ENCODE data around the gene ATP2B3. TPM values are rescaled to one million over a fixed set of nuclear protein-coding genes. Genes with fewer than 3 reads are reported as not detected.

The ATP2B3 gene
- total and polyA plus RNA-seq, 2 experiments from 2014 or later, result 0.17 TPM; not detected in 1

- no peak overlapping the region for H3K27ac ChIP-seq (ENCODE audit: low read depth)
- Mint-ChIP-seq H3K9me3 (no peaks in the 10 kb centered on the region), H3K27me3 (ENCODE audit: insufficient read depth, low read depth, poor library complexity) (peaks cover 34% of the 10 kb centered on the region), H3K4me3 (no peak overlapping the region), H3K4me1 (peaks cover 3% of the 10 kb centered on the region; the same call in 2 of the 3 replicates), H3K27ac (no peak overlapping the region), H3K36me3 (ENCODE audit: low read depth) (no peaks in the 10 kb centered on the region; the same call in 2 of the 3 replicates)
- peaks cover 30% of the 10 kb centered on the region for H3K27me3 ChIP-seq (ENCODE audit: insufficient read depth)
- no peak overlapping the region for H3K4me2 ChIP-seq
- no peaks in the 10 kb centered on the region for H3F3A ChIP-seq (replicated peaks; ENCODE audit: low read depth)
- TF ChIP-seq EZH2 (IDR thresholded peaks at IDR 0.05; ENCODE audit: low read depth, unreplicated experiment) (no peak), ZNF331 (CRISPR knock-in tag; IDR thresholded peaks at IDR 0.05; ENCODE audit: low read depth) (no peak)
- no peak for DNase-seq (ENCODE audit: low spot score)
- no peak for ATAC-seq
- H2AFZ ChIP-seq, result no peak overlapping the region
- no peaks in the 10 kb centered on the region for H3K79me2 ChIP-seq (replicated peaks; ENCODE audit: insufficient read depth)
- H4K20me1 ChIP-seq (replicated peaks; ENCODE audit: insufficient read depth), result no peaks in the 10 kb centered on the region
- H3K9me2 ChIP-seq (ENCODE audit: insufficient read depth), result no peaks in the 10 kb centered on the region
- H3K4me3 ChIP-seq, result no peak overlapping the region
- H3K36me3 ChIP-seq (ENCODE audit: insufficient read depth), result no peaks in the 10 kb centered on the region
- H3K4me1 ChIP-seq (ENCODE audit: insufficient read depth), result no peaks in the 10 kb centered on the region
Measured at GRCh38 chrX:153519569-153520286, 2.3 kb downstream of the ATP2B3 start.

DNA sequence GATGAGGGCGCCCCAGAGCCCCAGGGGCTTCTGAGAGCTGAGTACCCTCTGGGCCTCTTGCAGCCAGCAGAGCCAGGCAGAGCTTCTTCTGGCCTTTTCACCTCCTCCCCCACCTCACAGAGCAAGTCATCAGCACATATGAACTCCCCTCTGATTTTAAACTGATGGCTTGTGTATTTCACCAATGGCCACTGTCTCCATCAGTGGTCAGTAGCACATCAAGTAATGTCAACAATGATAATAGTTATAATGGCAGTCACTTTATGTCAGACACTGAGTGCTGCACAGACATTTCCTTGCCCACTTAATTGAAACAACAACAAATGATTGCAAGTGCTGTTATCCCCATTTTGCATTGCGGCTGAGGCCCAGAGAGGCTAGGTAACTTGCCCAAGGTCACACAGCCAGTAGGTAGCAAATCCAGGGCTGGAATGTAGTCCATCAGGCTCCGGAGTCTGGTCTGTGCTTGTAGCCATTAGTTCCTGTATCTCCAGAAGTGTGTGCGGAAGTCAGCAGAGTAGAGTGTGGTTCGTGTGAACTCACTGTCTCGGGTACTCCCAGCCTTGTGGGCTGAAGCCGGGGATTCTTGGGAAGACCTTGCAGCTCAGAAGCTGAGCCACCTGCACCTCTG, 3.0 kb downstream of the ATP2B3 start:
- H3K27me3 Mint-ChIP-seq (ENCODE audit: insufficient read depth, low read depth, poor library complexity), result peaks cover 35% of the 10 kb centered on the region
- peaks cover 30% of the 10 kb centered on the region for H3K27me3 ChIP-seq (ENCODE audit: insufficient read depth)

GRCh38 chrX:153521034-153521433, 3.6 kb downstream of the ATP2B3 start:
- no peak overlapping the region for H3K4me2 ChIP-seq
- no peak overlapping the region for H3K27ac ChIP-seq (ENCODE audit: low read depth)
- no peaks in the 10 kb centered on the region for H3K36me3 ChIP-seq (ENCODE audit: insufficient read depth)
- Mint-ChIP-seq H3K9me3 (no peaks in the 10 kb centered on the region), H3K4me3 (no peak overlapping the region), H3K27ac (no peak overlapping the region), H3K36me3 (ENCODE audit: low read depth) (no peaks in the 10 kb centered on the region; the same call in 2 of the 3 replicates), H3K27me3 (ENCODE audit: insufficient read depth, low read depth, poor library complexity) (peaks cover 29% of the 10 kb centered on the region), H3K4me1 (peaks cover 1% of the 10 kb centered on the region; the same call in 2 of the 3 replicates)
- no peaks in the 10 kb centered on the region for H3K79me2 ChIP-seq (replicated peaks; ENCODE audit: insufficient read depth)
- no peaks in the 10 kb centered on the region for H3F3A ChIP-seq (replicated peaks; ENCODE audit: low read depth)
- TF ChIP-seq CREB1 (CRISPR knock-in tag; IDR thresholded peaks at IDR 0.05; ENCODE audit: low read depth) (no peak), NANOG (IDR thresholded peaks at IDR 0.05; ENCODE audit: borderline replicate concordance) (no peak), EZH2phosphoT487 (IDR thresholded peaks at IDR 0.05; ENCODE audit: unreplicated experiment) (no peak), JUNB (IDR thresholded peaks at IDR 0.05; ENCODE audit: unreplicated experiment) (no peak)
- TF ChIP-seq, protein P1, sequence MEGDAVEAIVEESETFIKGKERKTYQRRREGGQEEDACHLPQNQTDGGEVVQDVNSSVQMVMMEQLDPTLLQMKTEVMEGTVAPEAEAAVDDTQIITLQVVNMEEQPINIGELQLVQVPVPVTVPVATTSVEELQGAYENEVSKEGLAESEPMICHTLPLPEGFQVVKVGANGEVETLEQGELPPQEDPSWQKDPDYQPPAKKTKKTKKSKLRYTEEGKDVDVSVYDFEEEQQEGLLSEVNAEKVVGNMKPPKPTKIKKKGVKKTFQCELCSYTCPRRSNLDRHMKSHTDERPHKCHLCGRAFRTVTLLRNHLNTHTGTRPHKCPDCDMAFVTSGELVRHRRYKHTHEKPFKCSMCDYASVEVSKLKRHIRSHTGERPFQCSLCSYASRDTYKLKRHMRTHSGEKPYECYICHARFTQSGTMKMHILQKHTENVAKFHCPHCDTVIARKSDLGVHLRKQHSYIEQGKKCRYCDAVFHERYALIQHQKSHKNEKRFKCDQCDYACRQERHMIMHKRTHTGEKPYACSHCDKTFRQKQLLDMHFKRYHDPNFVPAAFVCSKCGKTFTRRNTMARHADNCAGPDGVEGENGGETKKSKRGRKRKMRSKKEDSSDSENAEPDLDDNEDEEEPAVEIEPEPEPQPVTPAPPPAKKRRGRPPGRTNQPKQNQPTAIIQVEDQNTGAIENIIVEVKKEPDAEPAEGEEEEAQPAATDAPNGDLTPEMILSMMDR (conservative IDR thresholded peaks at IDR 0.05; ENCODE audit: low read depth in 2 of 2), result no peak
- TF ChIP-seq, protein P2, sequence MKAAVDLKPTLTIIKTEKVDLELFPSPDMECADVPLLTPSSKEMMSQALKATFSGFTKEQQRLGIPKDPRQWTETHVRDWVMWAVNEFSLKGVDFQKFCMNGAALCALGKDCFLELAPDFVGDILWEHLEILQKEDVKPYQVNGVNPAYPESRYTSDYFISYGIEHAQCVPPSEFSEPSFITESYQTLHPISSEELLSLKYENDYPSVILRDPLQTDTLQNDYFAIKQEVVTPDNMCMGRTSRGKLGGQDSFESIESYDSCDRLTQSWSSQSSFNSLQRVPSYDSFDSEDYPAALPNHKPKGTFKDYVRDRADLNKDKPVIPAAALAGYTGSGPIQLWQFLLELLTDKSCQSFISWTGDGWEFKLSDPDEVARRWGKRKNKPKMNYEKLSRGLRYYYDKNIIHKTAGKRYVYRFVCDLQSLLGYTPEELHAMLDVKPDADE (IDR thresholded peaks at IDR 0.05), result no peak
- H3K4me1 ChIP-seq (ENCODE audit: insufficient read depth), result no peaks in the 10 kb centered on the region
- no peaks in the 10 kb centered on the region for H3K9me2 ChIP-seq (ENCODE audit: insufficient read depth)
- H2AFZ ChIP-seq, result no peak overlapping the region
- no peak overlapping the region for H3K4me3 ChIP-seq
- no peak for ATAC-seq
- no peaks in the 10 kb centered on the region for H4K20me1 ChIP-seq (replicated peaks; ENCODE audit: insufficient read depth)
- H3K27me3 ChIP-seq (ENCODE audit: insufficient read depth), result peaks cover 29% of the 10 kb centered on the region
- no peak for DNase-seq (ENCODE audit: low spot score)

More for the DNA sequence above, 3.0 kb downstream of the ATP2B3 start:
- Mint-ChIP-seq H3K4me1 (peaks cover 3% of the 10 kb centered on the region; the same call in 2 of the 3 replicates), H3K4me3 (no peak overlapping the region), H3K9me3 (no peaks in the 10 kb centered on the region), H3K36me3 (ENCODE audit: low read depth) (no peaks in the 10 kb centered on the region; the same call in 2 of the 3 replicates), H3K27ac (no peak overlapping the region)
- Histone ChIP-seq H3K4me3 (no peak overlapping the region), H3F3A (replicated peaks; ENCODE audit: low read depth) (no peaks in the 10 kb centered on the region), H3K4me2 (no peak overlapping the region), H2AFZ (no peak overlapping the region), H3K4me1 (ENCODE audit: insufficient read depth) (no peaks in the 10 kb centered on the region), H3K79me2 (replicated peaks; ENCODE audit: insufficient read depth) (no peaks in the 10 kb centered on the region), H3K9me2 (ENCODE audit: insufficient read depth) (no peaks in the 10 kb centered on the region), H4K20me1 (replicated peaks; ENCODE audit: insufficient read depth) (no peaks in the 10 kb centered on the region), H3K36me3 (ENCODE audit: insufficient read depth) (no peaks in the 10 kb centered on the region), H3K27ac (ENCODE audit: low read depth) (no peak overlapping the region)
- no peak for DNase-seq (ENCODE audit: low spot score)
- no peak for TF ChIP-seq CREB1 (CRISPR knock-in tag; IDR thresholded peaks at IDR 0.05; ENCODE audit: low read depth)
- ATAC-seq, result no peak

Measured in GM23338 (cell line).